GM12878 (cell line): ENCODE results near the gene GAL3ST2.

Experiments used
- CTCF ChIP-seq, 3 experiments: IDR thresholded peaks in 2 of 3; conservative IDR thresholded peaks in 1 of 3; 2 replicates each; pipeline ENCODE4 v1.5.1; 2011; ENCODE audit warnings: low read depth in 3 of 3, low read length in 3 of 3, mild to moderate bottlenecking in 3 of 3, control low read depth in 2 of 3, moderate library complexity in 2 of 3, inconsistent platforms in 1 of 3, mixed read lengths in 1 of 3; ENCODE audit not compliant: control insufficient read depth in 2 of 3, insufficient read depth in 1 of 3; ENCODE audit errors: extremely low read depth in 1 of 3
- HDAC2 ChIP-seq: fragments of 200-600 bp; sonication (generic); IDR thresholded peaks from 2 replicates; pipeline ENCODE4 v1.6.1; 2017
- MEF2B ChIP-seq: fragments of 450-650 bp; IDR thresholded peaks from 2 replicates; pipeline ENCODE4 v1.6.1; 2018; ENCODE audit warnings: mild to moderate bottlenecking, moderate library complexity; ENCODE audit not compliant: partially characterized antibody, poor library complexity, severe bottlenecking
- POLR2A ChIP-seq: IDR thresholded peaks from 2 replicates; pipeline ENCODE4 v1.6.1; 2011; ENCODE audit warnings: low read depth, mild to moderate bottlenecking, low read length
- POLR2AphosphoS2 ChIP-seq: IDR thresholded peaks from 2 replicates; pipeline ENCODE4 v1.6.1; 2011; ENCODE audit warnings: low read depth, mild to moderate bottlenecking, low read length, improper control_type of control experiment, moderate library complexity

GRCh38 chr2:241762321-241762932, 14.2 kb upstream of the GAL3ST2 start:
- TF ChIP-seq POLR2AphosphoS2 (no peak), HDAC2 (no peak), CTCF (IDR thresholded peaks at IDR 0.05 in 2 of 3, conservative IDR thresholded peaks at IDR 0.05 in 1 of 3; ENCODE audit: control insufficient read depth in 2 of 3, extremely low read depth in 1 of 3, insufficient read depth in 1 of 3, low read depth in 3 of 3, low read length in 3 of 3) (no peak), MEF2B (no peak), POLR2A (no peak)
